Fibroblast of lung (primary cell): ENCODE measurements around the gene KRTAP10-12.

Experiments
- EZH2 ChIP-seq: IDR thresholded peaks from 2 replicates; pipeline ENCODE4 v1.5.1; 2012; ENCODE audit warnings: low read length, control low read depth, mild to moderate bottlenecking; ENCODE audit errors: missing control alignments
- TF ChIP-seq, protein P1 (sequence below), 2 donors: IDR thresholded peaks in 1 of 2; conservative IDR thresholded peaks in 1 of 2; 1 replicate in 1 of 2; 2 replicates in 1 of 2; pipeline ENCODE4 v1.5.1; 2011 to 2012; ENCODE audit warnings: low read length in 2 of 2, control low read depth in 1 of 2, inconsistent platforms in 1 of 2, low read depth in 1 of 2, mild to moderate bottlenecking in 1 of 2

- TF ChIP-seq, protein P1, sequence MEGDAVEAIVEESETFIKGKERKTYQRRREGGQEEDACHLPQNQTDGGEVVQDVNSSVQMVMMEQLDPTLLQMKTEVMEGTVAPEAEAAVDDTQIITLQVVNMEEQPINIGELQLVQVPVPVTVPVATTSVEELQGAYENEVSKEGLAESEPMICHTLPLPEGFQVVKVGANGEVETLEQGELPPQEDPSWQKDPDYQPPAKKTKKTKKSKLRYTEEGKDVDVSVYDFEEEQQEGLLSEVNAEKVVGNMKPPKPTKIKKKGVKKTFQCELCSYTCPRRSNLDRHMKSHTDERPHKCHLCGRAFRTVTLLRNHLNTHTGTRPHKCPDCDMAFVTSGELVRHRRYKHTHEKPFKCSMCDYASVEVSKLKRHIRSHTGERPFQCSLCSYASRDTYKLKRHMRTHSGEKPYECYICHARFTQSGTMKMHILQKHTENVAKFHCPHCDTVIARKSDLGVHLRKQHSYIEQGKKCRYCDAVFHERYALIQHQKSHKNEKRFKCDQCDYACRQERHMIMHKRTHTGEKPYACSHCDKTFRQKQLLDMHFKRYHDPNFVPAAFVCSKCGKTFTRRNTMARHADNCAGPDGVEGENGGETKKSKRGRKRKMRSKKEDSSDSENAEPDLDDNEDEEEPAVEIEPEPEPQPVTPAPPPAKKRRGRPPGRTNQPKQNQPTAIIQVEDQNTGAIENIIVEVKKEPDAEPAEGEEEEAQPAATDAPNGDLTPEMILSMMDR (conservative IDR thresholded peaks at IDR 0.05 in 1 of 2, IDR thresholded peaks at IDR 0.05 in 1 of 2; ENCODE audit: low read depth in 1 of 2, low read length in 2 of 2), result peak; percentile 23 to 29
- no peak for TF ChIP-seq EZH2
Observed at GRCh38 chr21:44742418-44743153, 45.6 kb downstream of the KRTAP10-12 start.
